Stimulated activated CD4-positive, alpha-beta T cell treated with anti-CD3 and anti-CD28 coated beads, Interleukin-12 subunit alpha, Interleukin-12 subunit beta, amount 100 ng/mL, for 24 hours (primary cell): ENCODE measurements around the gene RNF217.
"Not testable (repeated sequence)": the region's sequence is repeated elsewhere in the genome, so short reads cannot be mapped to it uniquely, and the experiment has no call there.

Experiments used
- DNase-seq, 2 experiments: peaks; one replicate each; pipeline ENCODE4 v3.0.0-alpha.2; 2020; ENCODE audit warnings: low read depth in 2 of 2

The RNF217 gene, protein sequence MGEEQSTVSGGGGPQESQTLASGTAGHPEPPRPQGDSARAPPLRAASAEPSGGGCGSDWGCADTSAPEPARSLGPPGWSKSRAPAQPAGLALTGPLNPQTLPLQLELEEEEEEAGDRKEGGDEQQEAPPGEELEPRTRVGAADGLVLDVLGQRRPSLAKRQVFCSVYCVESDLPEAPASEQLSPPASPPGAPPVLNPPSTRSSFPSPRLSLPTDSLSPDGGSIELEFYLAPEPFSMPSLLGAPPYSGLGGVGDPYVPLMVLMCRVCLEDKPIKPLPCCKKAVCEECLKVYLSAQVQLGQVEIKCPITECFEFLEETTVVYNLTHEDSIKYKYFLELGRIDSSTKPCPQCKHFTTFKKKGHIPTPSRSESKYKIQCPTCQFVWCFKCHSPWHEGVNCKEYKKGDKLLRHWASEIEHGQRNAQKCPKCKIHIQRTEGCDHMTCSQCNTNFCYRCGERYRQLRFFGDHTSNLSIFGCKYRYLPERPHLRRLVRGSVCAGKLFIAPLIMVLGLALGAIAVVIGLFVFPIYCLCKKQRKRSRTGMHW

DNA sequence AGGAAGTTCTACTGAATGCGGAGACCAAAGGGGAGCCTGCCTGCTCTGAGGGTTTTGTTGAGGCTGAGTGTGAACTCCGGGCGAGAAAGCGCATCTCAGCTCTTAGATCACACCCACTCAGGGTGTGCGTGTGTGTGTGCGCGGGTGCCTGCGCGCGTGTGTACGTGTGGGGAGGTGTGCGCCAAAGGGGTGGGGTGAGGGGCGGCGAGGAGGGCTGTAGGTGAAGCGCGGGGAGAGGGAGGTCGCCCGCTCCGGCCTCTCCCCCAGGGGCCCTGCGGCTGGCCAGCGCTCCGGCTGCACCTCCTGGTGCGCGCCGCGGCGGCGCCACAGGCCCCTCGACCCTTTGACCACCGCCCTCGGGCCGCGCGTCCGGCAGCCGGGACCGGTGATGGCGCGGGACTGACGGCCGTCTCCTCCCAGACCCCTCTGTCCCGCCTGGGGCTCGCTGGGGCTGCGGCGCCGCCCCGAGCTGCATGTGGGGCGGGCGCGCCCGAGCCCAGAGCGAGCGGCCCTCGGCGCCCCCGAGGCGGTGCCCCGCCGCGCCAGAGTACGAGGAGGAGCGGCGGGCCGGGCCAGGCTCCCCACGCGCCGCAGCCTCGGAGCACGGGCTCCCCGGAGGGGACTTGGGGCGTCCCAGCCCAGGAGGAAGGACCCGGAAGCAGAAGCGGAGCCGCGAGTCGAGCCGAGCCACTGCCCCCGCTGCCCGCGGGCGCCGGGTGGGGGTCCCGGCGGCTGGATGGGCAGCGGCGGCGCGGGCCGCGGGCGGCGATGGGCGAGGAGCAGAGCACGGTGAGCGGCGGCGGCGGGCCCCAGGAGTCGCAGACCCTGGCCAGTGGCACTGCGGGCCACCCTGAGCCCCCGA lies at the start of gene RNF217:
RNF217 (plus strand) TSS at position 661 of the 862 bp plus-strand sequence; CDS start at position 769, 108 bp downstream.
- DNase-seq = no peak

DNA sequence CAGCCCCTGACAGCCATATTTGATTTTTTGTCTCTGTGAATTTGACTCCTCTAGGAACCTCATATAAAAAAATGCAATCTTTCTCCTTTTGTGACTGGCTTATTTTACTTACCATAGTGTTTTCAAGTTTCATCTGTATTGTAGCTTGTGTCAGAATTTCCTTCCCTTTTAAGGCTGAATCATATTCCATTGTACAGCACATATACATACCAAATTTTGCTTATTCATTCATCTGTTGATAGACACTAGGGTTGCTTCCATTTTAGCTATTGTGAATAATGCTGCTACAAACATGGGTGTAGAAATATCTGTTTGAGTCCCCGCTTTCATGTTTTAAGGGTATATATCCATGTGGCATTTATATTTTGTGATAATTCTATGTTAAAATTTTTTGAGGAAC lies 49.2 kb upstream of the RNF217 start:
- no peak for DNase-seq

DNA sequence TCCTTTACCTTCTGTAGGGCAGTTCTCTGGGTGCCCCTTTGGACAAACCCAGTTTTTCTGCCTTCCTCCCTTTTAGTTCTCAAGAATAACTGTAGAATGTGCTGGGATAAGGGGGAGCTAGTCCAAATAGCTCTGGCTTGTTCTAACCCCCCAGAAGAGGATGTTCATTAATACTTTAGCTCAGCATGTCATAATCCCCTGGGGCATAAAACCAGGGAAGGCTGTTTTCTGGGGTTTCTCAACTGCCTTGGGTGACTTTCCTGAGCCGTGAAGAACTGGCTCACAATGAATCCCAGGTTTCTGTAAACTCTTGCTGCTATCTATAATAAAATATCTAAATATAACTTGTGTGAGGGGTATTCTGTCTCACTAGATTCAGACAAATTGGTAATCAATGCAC lies 44.5 kb upstream of the RNF217 start:
- no peak for DNase-seq

DNA sequence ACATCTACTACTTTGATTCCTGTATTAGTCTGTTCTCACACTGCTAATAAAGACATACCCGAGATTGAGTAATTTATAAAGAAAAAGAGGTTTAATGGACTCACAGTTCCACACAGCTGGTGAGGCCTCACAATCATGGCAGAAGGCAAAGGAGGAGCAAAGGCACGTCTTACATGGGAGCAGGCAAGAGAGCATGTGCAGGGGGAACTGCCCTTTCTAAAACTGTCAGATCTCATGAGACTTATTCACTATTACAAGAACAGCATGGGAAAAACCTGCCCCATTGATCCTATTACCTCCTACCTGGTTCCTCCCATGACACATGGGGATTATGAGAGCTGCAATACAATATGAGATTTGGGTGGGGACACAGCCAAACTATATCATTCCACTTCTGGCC lies 42.5 kb upstream of the RNF217 start:
- DNase-seq = not testable (repeated sequence)

DNA sequence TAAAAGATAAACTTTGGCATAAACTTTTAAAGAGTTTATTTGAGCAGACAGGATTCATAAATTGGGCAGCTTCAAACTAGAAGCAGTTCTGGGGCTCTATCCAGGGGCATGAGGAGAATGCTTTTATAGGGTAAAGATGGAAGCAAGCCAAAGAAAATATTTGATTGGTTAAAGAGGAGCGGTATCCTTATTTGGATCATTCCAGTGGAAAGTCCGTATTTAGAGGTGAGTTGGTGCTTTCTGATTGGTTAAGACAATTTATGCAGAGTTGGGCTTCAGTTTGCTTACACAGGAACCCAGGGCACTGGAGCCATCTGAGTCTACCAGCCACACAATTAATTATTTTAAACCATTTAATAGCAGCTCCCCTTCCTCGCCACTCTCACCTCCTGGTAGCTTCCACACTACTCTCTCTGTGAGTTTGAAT lies 37.9 kb upstream of the RNF217 start:
- DNase-seq = no peak

DNA sequence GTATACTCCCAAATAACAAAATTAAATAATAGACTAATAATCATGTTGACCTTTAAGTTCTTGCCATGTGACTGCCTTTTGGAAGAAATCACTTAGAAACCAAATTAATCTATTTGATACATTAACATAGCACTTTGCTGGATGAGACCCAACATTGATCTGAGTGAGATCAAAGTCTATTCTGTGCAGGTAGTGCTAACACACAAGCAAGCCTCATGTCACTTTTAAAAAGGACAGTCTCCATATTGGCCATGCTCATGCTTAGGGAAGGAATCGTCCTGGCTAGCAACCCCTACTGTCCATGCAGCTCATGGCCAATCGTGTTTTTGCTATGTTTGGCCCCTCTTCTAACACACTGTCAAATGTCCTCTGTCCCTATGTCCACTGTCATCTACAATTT lies 35.8 kb upstream of the RNF217 start:
- DNase-seq = no peak

DNA sequence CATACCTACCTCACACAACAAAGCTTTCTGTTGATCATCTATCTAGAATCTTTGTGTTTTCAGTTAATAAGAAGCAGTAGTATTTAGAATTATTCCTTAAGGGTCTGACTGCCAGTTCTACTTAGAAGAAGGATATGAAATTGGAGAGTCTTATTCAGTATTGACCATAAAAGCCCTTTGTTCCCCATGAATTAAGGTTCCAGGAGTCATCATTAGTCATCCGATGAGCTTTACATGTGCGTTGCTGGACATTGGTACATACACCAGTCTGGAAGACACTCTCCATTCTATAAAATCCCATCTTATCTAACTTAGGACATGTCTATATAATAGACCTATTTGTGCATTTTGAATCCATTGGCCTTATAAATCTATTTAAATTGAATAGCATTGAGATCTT lies 34.4 kb upstream of the RNF217 start:
- no peak for DNase-seq

DNA sequence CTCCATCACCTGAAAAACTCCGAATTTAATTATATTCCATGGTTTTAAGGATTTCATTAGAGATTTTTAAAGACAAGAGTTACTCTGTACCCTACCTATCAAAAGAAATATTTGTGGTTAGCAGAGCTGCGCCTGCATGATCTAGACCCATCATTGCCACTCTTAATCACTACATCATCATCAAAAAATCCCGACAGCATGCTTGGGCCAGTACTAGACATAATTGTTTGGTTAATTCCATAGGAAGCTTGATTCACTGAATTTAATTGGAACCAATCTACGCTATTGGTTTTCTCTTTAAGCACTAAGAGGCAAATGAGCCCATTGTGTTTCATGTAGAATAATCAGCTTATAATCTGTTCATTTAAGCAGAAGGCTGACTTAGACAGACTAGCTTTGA lies 33.4 kb upstream of the RNF217 start:
- no peak for DNase-seq

DNA sequence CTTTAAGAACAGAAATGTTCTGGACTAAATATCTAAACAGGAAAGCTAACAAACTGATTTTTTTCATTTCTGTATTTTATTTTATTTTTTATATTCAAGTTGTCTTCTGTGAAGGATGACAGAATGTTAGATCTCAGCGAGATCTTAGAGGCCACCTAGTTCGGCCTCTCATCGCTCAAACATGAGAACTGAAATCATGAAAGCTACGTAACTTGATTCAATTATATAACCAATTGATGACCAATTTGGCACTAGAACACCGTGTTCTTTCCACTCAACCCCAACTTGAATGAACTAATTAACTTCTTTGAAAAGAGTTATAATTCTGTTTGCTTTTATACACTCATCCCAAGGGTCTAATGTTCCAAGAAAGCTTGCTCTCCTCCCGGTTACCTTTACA lies 24.6 kb upstream of the RNF217 start:
- no peak for DNase-seq

DNA sequence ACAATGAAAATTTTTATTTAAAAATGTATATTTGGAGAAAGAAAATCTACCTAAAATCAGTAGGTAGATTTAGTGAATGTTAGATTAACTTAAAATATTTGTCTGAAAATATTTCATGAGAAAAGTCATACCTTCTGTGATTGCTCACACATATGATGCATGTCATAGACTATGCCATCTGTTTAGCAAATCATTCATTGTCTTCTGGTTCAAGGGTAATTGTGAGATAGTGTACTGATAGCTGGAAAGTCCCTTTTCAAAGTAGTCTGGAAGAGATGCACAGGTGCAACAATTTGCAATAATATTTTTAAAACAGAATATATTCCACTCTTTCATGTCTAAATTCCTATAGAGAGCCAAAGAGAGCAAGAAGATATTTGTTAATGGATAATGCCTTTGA lies 21.0 kb upstream of the RNF217 start:
- no peak for DNase-seq

DNA sequence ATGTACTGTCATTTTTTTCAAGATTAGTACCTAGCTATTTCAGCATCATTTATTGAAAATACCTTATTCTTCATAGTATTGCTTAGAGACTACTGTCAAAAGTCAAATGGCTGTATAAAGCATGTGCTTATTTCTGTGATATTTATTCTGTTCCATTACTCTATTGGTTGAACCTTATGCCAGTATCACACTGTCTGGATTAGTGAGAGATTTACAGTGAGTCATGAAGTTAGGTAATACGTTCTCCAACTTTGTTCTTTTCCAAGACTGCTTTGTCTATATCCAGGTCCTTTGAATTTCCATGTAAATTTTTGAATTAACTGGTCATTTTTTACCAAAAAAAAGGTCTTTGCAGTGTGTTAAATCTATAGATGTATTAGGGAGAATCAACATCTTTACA lies 18.6 kb upstream of the RNF217 start:
- no peak for DNase-seq

DNA sequence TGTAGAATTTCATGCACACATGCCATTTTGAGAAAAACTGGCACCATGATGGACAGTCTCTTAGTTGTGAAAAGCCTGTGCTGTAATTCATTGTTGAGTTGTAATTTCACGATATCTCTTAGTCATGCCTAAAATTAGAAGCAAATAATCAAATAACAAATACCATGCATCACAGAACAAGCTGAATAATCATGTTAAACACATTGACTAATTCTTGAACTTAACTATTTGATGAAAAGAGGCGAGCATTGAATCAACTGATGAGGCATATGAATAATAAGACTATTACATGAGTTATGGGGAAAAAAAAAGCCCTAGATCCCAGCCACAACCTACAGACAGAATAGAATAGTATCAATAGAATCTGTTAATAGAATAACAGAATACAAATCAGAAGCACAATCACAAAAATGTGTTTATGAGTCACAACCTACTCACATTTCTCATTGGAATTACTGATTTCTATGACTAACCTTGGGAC lies 14.2 kb upstream of the RNF217 start:
- DNase-seq = no peak

DNA sequence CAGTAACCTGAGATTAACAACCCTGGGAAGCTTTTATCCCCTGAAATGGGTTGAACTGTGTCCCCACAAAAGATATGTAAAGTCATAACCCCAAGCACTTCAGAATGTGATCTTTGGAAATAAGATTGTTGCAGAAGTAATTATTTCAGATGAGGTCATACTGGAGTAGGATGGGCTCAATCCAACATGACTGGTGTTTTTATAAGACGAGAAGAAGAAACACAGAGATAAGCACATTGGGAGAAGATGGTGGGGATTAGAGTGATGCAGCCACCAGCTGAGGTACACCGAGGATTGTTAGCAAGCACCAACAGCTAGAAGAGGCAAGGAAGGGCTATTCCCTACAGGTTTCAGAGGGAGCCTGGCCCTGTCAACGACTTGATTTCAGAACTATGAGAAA lies 12.5 kb upstream of the RNF217 start:
- no peak for DNase-seq

DNA sequence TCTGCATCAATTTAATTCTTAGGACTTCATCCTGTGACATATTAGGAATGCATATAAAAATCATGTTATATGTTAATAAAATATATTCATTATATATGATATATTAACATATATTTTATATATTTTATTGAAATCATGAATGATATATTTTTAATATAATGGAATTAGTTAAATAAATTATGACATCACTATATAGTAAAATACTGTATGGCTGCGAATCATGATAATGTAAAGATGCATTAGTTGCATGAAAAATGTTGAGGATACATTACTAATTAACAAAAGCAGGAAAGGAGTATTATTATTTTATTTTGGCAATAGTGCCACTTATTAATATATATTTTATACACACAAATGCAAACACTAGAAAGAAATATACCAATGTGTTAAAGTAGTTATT lies 8.4 kb upstream of the RNF217 start:
- no peak for DNase-seq

DNA sequence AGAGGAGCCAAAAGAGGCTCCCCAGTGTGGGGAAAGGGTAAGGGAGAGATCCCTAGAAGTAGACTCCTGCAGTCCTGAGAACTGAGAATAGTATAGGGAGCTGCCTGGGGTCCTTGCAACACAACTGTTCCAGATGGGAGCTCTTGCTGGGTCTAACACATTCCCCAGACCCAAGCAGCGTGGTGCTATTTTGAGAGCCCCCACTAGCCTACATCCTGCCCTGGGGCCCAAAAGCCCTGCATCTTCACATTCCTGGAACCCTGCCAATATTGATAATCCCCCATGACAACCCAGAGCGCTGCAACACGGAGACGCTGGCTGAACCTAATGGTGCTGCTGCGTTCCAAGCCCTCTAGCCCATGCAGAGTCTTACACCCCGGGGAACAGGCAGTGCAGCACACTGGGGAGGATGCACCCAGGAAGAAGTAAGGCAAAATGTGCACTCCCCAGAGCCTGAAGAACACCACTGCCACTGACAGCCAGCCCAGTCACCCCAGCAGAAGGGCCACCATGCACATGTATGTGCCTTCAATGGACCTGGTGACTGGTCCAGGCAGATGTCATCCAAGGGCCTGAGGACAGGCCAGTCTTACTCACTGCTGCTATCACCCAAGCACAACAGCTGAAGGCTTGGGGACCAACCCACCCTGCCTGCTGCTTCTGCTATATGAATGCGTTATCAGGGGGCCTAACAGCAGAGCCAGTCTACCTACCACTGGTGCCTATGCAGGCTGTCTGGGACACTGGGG lies 7.0 kb upstream of the RNF217 start:
- DNase-seq = no peak

DNA sequence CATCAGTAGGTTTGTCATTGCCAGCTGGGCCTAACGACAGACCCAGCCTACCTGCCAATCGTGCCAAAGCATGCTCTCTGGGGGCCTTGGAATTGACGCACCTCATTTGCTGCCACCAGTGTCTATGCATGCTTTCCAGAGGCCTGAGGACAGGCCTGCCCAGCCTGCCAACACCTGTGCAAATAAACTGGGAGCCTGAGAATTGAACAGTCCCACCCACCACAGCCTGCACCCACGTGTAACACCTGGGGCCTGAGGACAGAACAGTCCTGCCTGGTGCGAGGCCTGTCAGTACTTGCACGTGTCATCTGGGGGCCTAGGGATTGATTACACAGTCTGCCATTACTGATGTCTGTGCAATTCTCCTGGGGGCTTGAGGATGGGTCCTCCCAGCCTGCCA lies 6.2 kb upstream of the RNF217 start:
- DNase-seq = no peak

DNA sequence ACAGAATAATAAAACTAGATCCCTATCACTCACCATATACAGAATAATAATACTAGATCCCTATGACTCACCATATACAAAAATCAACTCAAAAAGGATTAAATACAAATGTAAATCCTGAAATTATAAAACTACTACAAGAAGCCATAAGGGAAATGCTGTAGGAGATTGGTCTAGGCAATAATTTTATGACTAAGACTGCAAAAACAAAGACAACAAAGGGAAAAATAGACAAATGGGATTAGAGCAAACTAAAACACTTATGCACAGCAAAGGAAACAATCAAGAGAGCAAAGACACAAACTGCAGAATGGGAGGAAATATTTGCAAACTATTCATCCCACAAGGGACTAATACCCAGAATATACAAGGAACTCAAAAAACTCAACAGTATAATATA lies 4.1 kb upstream of the RNF217 start:
- DNase-seq = no peak

DNA sequence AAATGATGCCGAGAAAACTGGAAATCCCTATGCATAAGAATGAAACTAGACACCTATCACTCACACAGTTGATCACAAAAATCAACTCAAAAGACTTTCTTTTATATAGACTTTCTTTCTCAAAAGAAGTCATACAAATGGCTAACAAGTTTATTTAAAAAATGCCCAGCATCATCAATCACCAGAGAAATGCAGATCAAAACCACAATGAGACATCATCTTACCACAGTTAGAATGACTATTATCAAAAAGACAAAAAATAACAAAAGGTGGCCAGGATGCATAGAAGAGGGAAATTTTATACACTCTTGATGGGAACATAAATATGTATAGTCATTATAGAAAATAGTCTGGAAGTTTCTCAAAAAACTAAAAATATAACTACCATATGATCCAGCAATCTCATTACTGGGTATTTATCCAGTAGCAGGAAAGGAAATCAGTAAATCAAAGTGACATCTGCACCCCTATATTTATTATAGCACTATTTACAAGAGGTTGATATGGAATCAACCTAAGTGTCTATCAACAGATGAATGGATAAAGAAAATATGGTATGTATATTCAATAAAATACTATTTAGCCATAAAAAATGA lies 3.4 kb upstream of the RNF217 start:
- DNase-seq = no peak

DNA sequence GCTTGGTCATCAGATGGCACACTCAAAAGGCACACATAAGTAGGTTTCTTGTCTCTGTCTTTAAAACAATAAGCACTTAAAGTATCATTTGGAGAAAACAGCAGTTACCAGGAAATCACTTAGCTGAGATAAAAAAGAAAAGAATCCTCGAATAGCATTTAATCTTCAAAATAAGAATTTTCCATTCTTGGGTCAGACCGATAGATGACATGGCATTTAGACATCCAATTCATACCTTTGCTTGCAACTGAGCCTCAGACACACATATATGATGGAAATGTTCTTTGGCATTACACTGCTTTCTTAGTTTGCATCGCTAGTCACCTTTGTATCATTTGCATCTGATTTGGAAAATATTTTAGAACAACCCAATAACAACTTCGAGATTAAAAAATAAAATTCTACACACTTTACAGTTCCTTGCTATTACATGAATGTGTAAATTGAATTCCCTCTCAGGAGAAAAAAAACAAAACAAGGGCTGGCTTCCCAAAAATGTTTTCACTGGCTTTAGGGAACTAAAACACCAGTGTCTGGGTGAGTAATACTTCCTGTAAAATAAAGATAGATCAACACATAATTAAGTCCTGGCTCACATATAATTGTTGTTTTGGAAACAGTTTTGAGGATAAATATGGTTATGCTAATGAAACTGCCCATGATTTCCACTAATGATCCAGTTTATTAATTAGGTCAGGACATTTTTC lies 1.3 kb upstream of the RNF217 start:
- no peak for DNase-seq

DNA sequence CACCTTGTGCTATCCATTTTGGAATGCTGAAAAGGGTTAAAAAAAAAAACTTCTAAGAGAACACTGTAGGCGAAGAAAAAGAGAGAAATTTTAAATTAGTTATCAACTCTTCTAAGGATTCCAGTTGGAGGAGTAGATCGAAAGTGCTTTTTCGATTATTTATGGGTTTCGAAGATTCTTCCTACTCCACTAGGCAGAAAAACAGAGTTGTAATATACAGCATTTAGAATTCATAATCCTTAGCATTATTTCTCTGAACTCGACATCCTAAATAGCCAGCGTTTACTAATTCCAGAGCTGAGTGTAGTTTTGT lies 817 bp upstream of the RNF217 start:
- no peak for DNase-seq
